H1 (cell line): ENCODE measurements around the gene UNC5B. TPM values are rescaled to one million over a fixed set of nuclear protein-coding genes. Genes with fewer than 3 reads are reported as not detected.

Source experiments
- CTCF ChIA-PET: fragments of 300-600 bp; sonication (Branson Sonifier 250); formaldehyde crosslinking; loops from one replicate; lab custom pipeline; 2021; ENCODE audit not compliant: partially characterized antibody; lab: Charles Lee
- POLR2A ChIA-PET: fragments of 300-600 bp; sonication (Branson Sonifier 250); formaldehyde crosslinking; loops from one replicate; lab custom pipeline; 2021; ENCODE audit warnings: inconsistent platforms; ENCODE audit not compliant: partially characterized antibody; lab: Charles Lee
- DNase-seq, 2 experiments: peaks; one replicate each; pipeline versions ENCODE4 v3.0.0 to v3.0.0-alpha.2; 2010 to 2022; ENCODE audit warnings: low spot score in 2 of 2, low read depth in 1 of 2, mixed read lengths in 1 of 2
- FAIRE-seq: peaks from 2 replicates; lab custom pipeline; 2011; peaks lifted over from hg19 to GRCh38; lab: Jason Lieb, UNC
- H2AFZ ChIP-seq: 2 replicates; pipeline ENCODE4 v1.8.1; 2012; ENCODE audit warnings: low read length, inconsistent platforms
- H2AK5ac ChIP-seq: 2 replicates; pipeline ENCODE4 v1.6.1; 2013; ENCODE audit warnings: low read depth, low read length
- H2BK120ac ChIP-seq: replicated peaks from 2 replicates; pipeline ENCODE3; 2013; ENCODE audit warnings: low read depth, low read length, inconsistent platforms
- H2BK12ac ChIP-seq: 2 replicates; pipeline ENCODE4 v1.6.1; 2013; ENCODE audit warnings: low read depth, low read length
- H2BK15ac ChIP-seq: 2 replicates; pipeline ENCODE4 v1.6.1; 2013; ENCODE audit warnings: low read length
- H2BK20ac ChIP-seq: 2 replicates; pipeline ENCODE4 v1.6.1; 2013; ENCODE audit warnings: low read length
- H2BK5ac ChIP-seq: 2 replicates; pipeline ENCODE4 v1.6.1; 2013; ENCODE audit warnings: low read depth, low read length
- H3K14ac ChIP-seq: 2 replicates; pipeline ENCODE4 v1.6.1; 2013; ENCODE audit warnings: inconsistent platforms; ENCODE audit not compliant: insufficient read length
- H3K18ac ChIP-seq: 2 replicates; pipeline ENCODE4 v1.6.1; 2013; ENCODE audit warnings: low read length; ENCODE audit errors: extremely low read depth
- H3K23ac ChIP-seq: 2 replicates; pipeline ENCODE4 v1.6.1; 2013; ENCODE audit warnings: inconsistent platforms; ENCODE audit not compliant: insufficient read length
- H3K23me2 ChIP-seq: 2 replicates; pipeline ENCODE4 v1.6.1; 2013; ENCODE audit warnings: low read depth, low read length
- H3K27ac ChIP-seq: 2 replicates; pipeline ENCODE4 v1.6.1; 2011; ENCODE audit warnings: low read depth, low read length, inconsistent platforms
- H3K27me3 ChIP-seq, 4 experiments: replicated peaks in 1 of 4; 1 replicate in 1 of 4; 2 replicates in 3 of 4; pipeline versions ENCODE4 v1.6.1 to v1.8.1; 2011 to 2013; ENCODE audit warnings: low read length in 3 of 4, mild to moderate bottlenecking in 3 of 4, inconsistent platforms in 2 of 4, mixed read lengths in 2 of 4, moderate library complexity in 1 of 4; ENCODE audit not compliant: control insufficient read depth in 3 of 4, insufficient read depth in 3 of 4; ENCODE audit errors: extremely low read depth in 1 of 4
- H3K36me3 ChIP-seq, 4 experiments: 2 replicates each; pipeline versions ENCODE4 v1.6.1 to v1.8.1; 2011 to 2013; ENCODE audit warnings: mild to moderate bottlenecking in 4 of 4, low read length in 3 of 4, moderate library complexity in 2 of 4, control low read depth in 1 of 4, inconsistent platforms in 1 of 4; ENCODE audit not compliant: insufficient read depth in 4 of 4, control insufficient read depth in 2 of 4
- H3K4ac ChIP-seq: replicated peaks from 2 replicates; pipeline ENCODE3; 2013; ENCODE audit warnings: low read length, low read depth, mixed read lengths, inconsistent platforms; ENCODE audit not compliant: insufficient read length
- H3K4me1 ChIP-seq, 4 experiments: replicated peaks in 1 of 4; 1 replicate in 1 of 4; 2 replicates in 3 of 4; pipeline versions ENCODE4 v1.6.1 to v1.8.1; 2011 to 2013; ENCODE audit warnings: low read length in 3 of 4, inconsistent platforms in 2 of 4, mixed read lengths in 1 of 4; ENCODE audit not compliant: insufficient read depth in 4 of 4, control insufficient read depth in 3 of 4
- H3K4me2 ChIP-seq, 2 experiments: 2 replicates each; pipeline versions ENCODE4 v1.6.1 to v1.8.1; 2011 to 2013; ENCODE audit warnings: low read depth in 2 of 2, low read length in 2 of 2, control low read depth in 1 of 2, inconsistent platforms in 1 of 2, mild to moderate bottlenecking in 1 of 2; ENCODE audit not compliant: insufficient read depth in 1 of 2
- H3K4me3 ChIP-seq, 4 experiments: fragments of 200-600, 300-600 bp in 1 of 4; sonication (generic), shearing (Covaris generic), sonication (Bioruptor Twin) in 1 of 4; 2 replicates each; pipeline versions ENCODE4 v1.5.1 to v1.8.1; 2011 to 2016; ENCODE audit warnings: low read length in 4 of 4, low read depth in 3 of 4, control low read depth in 2 of 4, inconsistent platforms in 2 of 4, mild to moderate bottlenecking in 2 of 4, mixed read lengths in 1 of 4, moderate library complexity in 1 of 4; ENCODE audit not compliant: insufficient read depth in 2 of 4; ENCODE audit errors: extremely low read depth in 1 of 4
- H3K56ac ChIP-seq: replicated peaks from 2 replicates; pipeline ENCODE3; 2013; ENCODE audit warnings: low read depth, mild to moderate bottlenecking, mixed read lengths, low read length, inconsistent platforms; ENCODE audit not compliant: insufficient read length
- H3K79me1 ChIP-seq: 2 replicates; pipeline ENCODE4 v1.6.1; 2013; ENCODE audit warnings: low read depth, low read length, control low read depth
- H3K79me2 ChIP-seq, 2 experiments: 2 replicates each; pipeline versions ENCODE4 v1.6.1 to v1.8.1; 2012 to 2013; ENCODE audit warnings: low read length in 2 of 2, mild to moderate bottlenecking in 2 of 2, inconsistent platforms in 1 of 2; ENCODE audit not compliant: insufficient read depth in 2 of 2, control insufficient read depth in 1 of 2
- H3K9ac ChIP-seq, 4 experiments: replicated peaks in 1 of 4; 1 replicate in 1 of 4; 2 replicates in 3 of 4; pipeline versions ENCODE4 v1.6.1 to v1.8.1; 2011 to 2013; ENCODE audit warnings: low read depth in 3 of 4, low read length in 3 of 4, control low read depth in 2 of 4, mild to moderate bottlenecking in 2 of 4, moderate library complexity in 2 of 4, inconsistent platforms in 1 of 4; ENCODE audit errors: extremely low read depth in 1 of 4
- H3K9me3 ChIP-seq, 2 experiments: 2 replicates each; pipeline versions ENCODE4 v1.6.1 to v1.8.1; 2012 to 2013; ENCODE audit warnings: mild to moderate bottlenecking in 2 of 2, moderate library complexity in 2 of 2, control low read depth in 1 of 2, inconsistent platforms in 1 of 2, low read depth in 1 of 2, low read length in 1 of 2, mixed read lengths in 1 of 2; ENCODE audit not compliant: insufficient read depth in 2 of 2
- H4K20me1 ChIP-seq, 2 experiments: replicated peaks in 1 of 2; 2 replicates each; pipeline versions ENCODE3 to v1.8.1; 2011 to 2013; ENCODE audit warnings: inconsistent platforms in 2 of 2, low read length in 2 of 2, mild to moderate bottlenecking in 1 of 2; ENCODE audit not compliant: insufficient read depth in 2 of 2, control insufficient read depth in 1 of 2
- H4K5ac ChIP-seq: 2 replicates; pipeline ENCODE4 v1.6.1; 2013; ENCODE audit warnings: low read length, low read depth, mixed read lengths, inconsistent platforms; ENCODE audit not compliant: insufficient read length
- H4K8ac ChIP-seq: 2 replicates; pipeline ENCODE4 v1.8.0; 2013; ENCODE audit warnings: mild to moderate bottlenecking, moderate library complexity, low read length, inconsistent platforms; ENCODE audit not compliant: insufficient read depth; ENCODE audit errors: extremely low read depth
- H4K91ac ChIP-seq: replicated peaks from 2 replicates; pipeline ENCODE3; 2013; ENCODE audit warnings: low read length, mixed read lengths, inconsistent platforms; ENCODE audit not compliant: insufficient read length
- CTBP2 ChIP-seq: IDR thresholded peaks from 2 replicates; pipeline ENCODE4 v1.7.0; 2011; ENCODE audit warnings: borderline replicate concordance, mild to moderate bottlenecking, moderate library complexity, mixed read lengths, low read length; ENCODE audit not compliant: insufficient read depth, insufficient read length
- FOSL1 ChIP-seq: IDR thresholded peaks from 2 replicates; pipeline ENCODE4 v1.6.1; 2011; ENCODE audit warnings: mild to moderate bottlenecking, low read depth, low read length, moderate library complexity; ENCODE audit not compliant: insufficient read depth
- KDM5A ChIP-seq: fragments of 200-600 bp; IDR thresholded peaks from 2 replicates; pipeline ENCODE4 v1.7.1; 2012; ENCODE audit warnings: mild to moderate bottlenecking, low read length, inconsistent platforms, mixed read lengths
- NANOG ChIP-seq: IDR thresholded peaks from 2 replicates; pipeline ENCODE4 v1.6.1; 2011; ENCODE audit warnings: low read length, low read depth, mild to moderate bottlenecking, inconsistent platforms; ENCODE audit not compliant: insufficient read depth, poor library complexity, severe bottlenecking
- POU5F1 ChIP-seq: IDR thresholded peaks from 2 replicates; pipeline ENCODE4 v1.6.1; 2011; ENCODE audit warnings: low read depth, mild to moderate bottlenecking, low read length, moderate library complexity
- SIN3A ChIP-seq, 2 experiments: IDR thresholded peaks in 1 of 2; conservative IDR thresholded peaks in 1 of 2; 2 replicates each; pipeline ENCODE4 v1.6.1; 2011 to 2012; ENCODE audit warnings: low read length in 2 of 2, improper control_type of control experiment in 1 of 2, low read depth in 1 of 2, mild to moderate bottlenecking in 1 of 2
- SIX5 ChIP-seq: IDR thresholded peaks from 2 replicates; pipeline ENCODE4 v1.6.1; 2011; ENCODE audit warnings: mild to moderate bottlenecking, low read depth, low read length
- SRF ChIP-seq: IDR thresholded peaks from 2 replicates; pipeline ENCODE4 v1.6.1; 2011; ENCODE audit warnings: mild to moderate bottlenecking, low read depth, low read length, moderate library complexity
- TAF7 ChIP-seq: optimal IDR thresholded peaks from 2 replicates; pipeline ENCODE3; 2011; ENCODE audit warnings: low read depth, mild to moderate bottlenecking, inconsistent platforms, low read length, moderate library complexity, borderline replicate concordance
- WGBS, 2 experiments: shearing (Covaris generic) in 1 of 2; methylation state at CpG; one replicate each; pipeline versions ENCODE4 v1.1.6 to v1.1.7; 2013 to 2015; ENCODE audit warnings: low lambda C conversion rate in 2 of 2, mixed read lengths in 2 of 2, inconsistent platforms in 1 of 2, low coverage in 1 of 2, missing lambda C conversion rate in 1 of 2; ENCODE audit not compliant: insufficient replicate concordance in 2 of 2, insufficient coverage in 1 of 2, insufficient read length in 1 of 2; ENCODE audit errors: extremely low coverage in 1 of 2, missing lambda C conversion rate in 1 of 2; 5-methylcytosine and 5-hydroxymethylcytosine counted together
- polyA plus RNA-seq, 7 experiments: library from polyadenylated mRNA; depleted of rRNA in 3 of 7; stranded (reverse) in 5 of 7; unstranded in 2 of 7; fragments of >200 nt in 5 of 7; fragments of 200-250 nt in 2 of 7; gene quantifications; 1 replicate in 5 of 7; 2 replicates in 1 of 7; 4 replicates in 1 of 7; pipeline versions ENCODE4 v1.2.1 to v1.2.3, GENCODE V29; 2011 to 2013; ENCODE audit warnings: missing spikeins in 2 of 7, mixed read lengths in 2 of 7
- total RNA-seq: library from RNA; stranded (reverse); fragmentation: NEBNext Ultra II Directional; extraction: Animal tissue kit (Norgen Biotek cat#: 25700); gene quantifications from 2 replicates; pipeline ENCODE4 v1.2.1, GENCODE V29; 2021
- TF ChIP-seq, protein P1 (sequence below): IDR thresholded peaks from 2 replicates; pipeline ENCODE4 v1.6.1; 2011; ENCODE audit warnings: low read depth, mild to moderate bottlenecking, low read length; ENCODE audit not compliant: insufficient read depth

UNC5B gene
- total and polyA plus RNA-seq, 2 of the 8 experiments (the other 6 are each of a cell fraction or from before 2014, with no cell fraction given), result 27.9 to 31.8 TPM

DNA sequence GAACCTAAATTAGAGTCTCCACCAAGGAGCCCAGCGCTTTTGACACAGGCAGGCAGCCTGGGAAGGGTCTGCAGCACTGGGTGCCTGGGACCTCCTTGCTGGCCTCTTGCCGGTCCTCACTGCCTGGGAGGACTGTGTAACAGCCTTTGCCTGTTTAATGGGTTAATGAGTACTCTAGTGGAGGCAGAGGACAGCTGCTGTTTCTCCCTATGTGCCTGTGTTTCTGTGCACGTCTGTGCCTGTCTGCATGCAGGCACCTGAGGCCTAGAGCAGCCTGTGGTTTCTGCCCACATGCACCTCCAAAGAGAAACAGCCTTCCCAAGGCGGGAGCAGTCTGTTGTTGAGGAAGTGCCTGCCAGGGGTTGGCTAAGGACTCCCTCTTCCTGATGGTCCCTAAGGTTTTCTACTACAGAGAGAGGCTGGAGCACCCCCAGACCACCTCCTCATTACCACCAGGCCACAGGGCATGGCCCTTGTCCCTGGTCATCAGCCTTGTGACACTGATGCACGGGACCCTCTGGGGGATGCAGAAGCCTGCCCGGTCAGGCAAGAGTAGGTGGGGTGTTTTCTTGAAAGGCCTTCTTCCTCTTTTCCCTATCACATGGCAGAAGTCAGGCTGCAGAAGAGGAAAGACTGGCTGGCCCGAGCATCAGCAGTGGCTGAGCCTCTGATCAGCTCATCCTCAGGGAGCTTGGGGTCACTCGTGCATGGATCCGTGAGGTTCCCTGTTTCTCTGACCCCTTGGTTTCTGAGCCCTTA lies 120.9 kb downstream of the UNC5B start:
- Histone ChIP-seq H4K5ac (no peak overlapping the region), H3K4me3 (no peak overlapping the region), H2AFZ (no peak overlapping the region), H2BK5ac (no peak overlapping the region), H3K4me2 (no peak overlapping the region), H3K27ac (no peak overlapping the region), H3K23me2 (no peaks in the 10 kb centered on the region), H2BK120ac (no peak overlapping the region), H3K79me2 (no peaks in the 10 kb centered on the region), H2AK5ac (no peak overlapping the region), H4K91ac (no peak overlapping the region), H2BK20ac (no peak overlapping the region), H3K23ac (no peak overlapping the region), H2BK12ac (no peak overlapping the region), H3K14ac (no peak overlapping the region), H3K79me1 (0 out of 2 replicates have a peak, but pooled peaks cover 6% of the 10 kb centered on the region), H3K9me3 (no peaks in the 10 kb centered on the region), H3K18ac (no peak overlapping the region), H3K56ac (no peak overlapping the region), H2BK15ac (no peak overlapping the region), H4K8ac (no peak overlapping the region), H4K20me1 (no peaks in the 10 kb centered on the region), H3K27me3 (no peaks in the 10 kb centered on the region), H3K4ac (no peak overlapping the region), H3K36me3 (peaks cover 0 to 8% (median 0%) of the 10 kb centered on the region in 4 experiments; a peak in 2 of 8 replicates), H3K4me1 (peaks cover 0 to 18% (median 10%) of the 10 kb centered on the region in 4 experiments; a peak in 6 of 7 replicates), H3K9ac (no peak overlapping the region)
- POLR2A ChIA-PET, result interaction anchor here (0.6 to 0.9 kb wide), 2 partner anchors 9 to 54 kb away, joined by 3 to 4 read pairs; no protein-coding TSS in a partner anchor
- DNase-seq (no peak), FAIRE-seq (no peak)
- TF ChIP-seq SIN3A (conservative IDR thresholded peaks at IDR 0.05 in 1 of 2, IDR thresholded peaks at IDR 0.05 in 1 of 2; ENCODE audit: low read depth in 1 of 2, low read length in 2 of 2), result no peak
- TF ChIP-seq FOSL1, result no peak
- no peak for TF ChIP-seq SRF
- TF ChIP-seq TAF7, result no peak
- TF ChIP-seq POU5F1, result no peak
- TF ChIP-seq, protein P1, sequence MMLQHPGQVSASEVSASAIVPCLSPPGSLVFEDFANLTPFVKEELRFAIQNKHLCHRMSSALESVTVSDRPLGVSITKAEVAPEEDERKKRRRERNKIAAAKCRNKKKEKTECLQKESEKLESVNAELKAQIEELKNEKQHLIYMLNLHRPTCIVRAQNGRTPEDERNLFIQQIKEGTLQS, result no peak
- no peak for TF ChIP-seq KDM5A
- TF ChIP-seq CTBP2, result no peak
- no peak for TF ChIP-seq SIX5
- no peak for TF ChIP-seq NANOG
- WGBS, 2 experiments, result 87% methylated on average over 9 of the region's 9 CpGs; no CpG with 5 or more reads in 1 of the 2 experiments
- CTCF ChIA-PET, result interaction anchor here (0.7 to 22.4 kb wide), 7 partner anchors 8 to 142 kb away, joined by 3 to 401 read pairs (median 7); partner anchors contain the start of gene SLC29A3
